Measurements from ENCODE around the gene DDHD1.

The DDHD1 gene

GRCh38 chr14:53152887-53153701 is at the start of gene DDHD1:
DDHD1 (minus strand) TSS chr14:53153323; CDS start chr14:53153098, 225 bp downstream.
- Histone ChIP-seq H3K36me3 (ENCODE audit: control insufficient read depth in 2 of 2, insufficient read depth in 1 of 2, low read length in 2 of 2) (no peaks in the 10 kb centered on the region), H3K27ac (ENCODE audit: extremely low read depth, low read depth, low read length) (peak within 1 kb of the TSS; percentile 85), H3K9me3 (ENCODE audit: control insufficient read depth, insufficient read depth, low read depth, low read length) (no peaks in the 10 kb centered on the region), H3K4me3 (ENCODE audit: low read depth, low read length) (peak within 1 kb of the TSS; percentile 67), H3K4me1 (ENCODE audit: control insufficient read depth, insufficient read depth, low read length) (peaks cover 7% of the 10 kb centered on the region)
- POLR2A ChIA-PET, result interaction anchor here (0.9 to 1.2 kb wide), 2 partner anchors 64 to 601 kb away, joined by 3 to 5 read pairs; partner anchors contain the start of genes GPR137C and TXNDC16
- CTCF ChIA-PET, result interaction anchor here (0.6 to 1.0 kb wide), 4 partner anchors 13 to 318 kb away, joined by 3 read pairs; no protein-coding TSS in a partner anchor
- TF ChIP-seq ZNF398 (tag by site-specific recombination; IDR thresholded peaks at IDR 0.05), result peak; percentile 4; the same call in 1 of the 2 replicates
- no peak for TF ChIP-seq PRDM10 (tag by site-specific recombination; IDR thresholded peaks at IDR 0.05)
- 0 out of 2 replicates have a peak, but pooled peaks have one; percentile 21 for TF ChIP-seq ZEB2 (tag by site-specific recombination; IDR thresholded peaks at IDR 0.05)
- TF ChIP-seq ZNF830 (tag by site-specific recombination; IDR thresholded peaks at IDR 0.05; ENCODE audit: low read depth), result no peak
- TF ChIP-seq HOXD13 (CRISPR knock-in tag; IDR thresholded peaks at IDR 0.05; ENCODE audit: borderline replicate concordance), result no peak
- TF ChIP-seq ZNF670 (tag by site-specific recombination; IDR thresholded peaks at IDR 0.05; ENCODE audit: low read depth), result no peak
- no peak for TF ChIP-seq ZNF473 (tag by site-specific recombination; IDR thresholded peaks at IDR 0.05)
- TF ChIP-seq ZBTB6 (tag by site-specific recombination; IDR thresholded peaks at IDR 0.05), result no peak
- no peak for TF ChIP-seq ZNF274 (IDR thresholded peaks at IDR 0.05; ENCODE audit: low read length)
- no peak for TF ChIP-seq ZNF274 (tag by site-specific recombination; IDR thresholded peaks at IDR 0.05; ENCODE audit: borderline replicate concordance)
- TF ChIP-seq ZNF707 (tag by site-specific recombination; IDR thresholded peaks at IDR 0.05), result no peak
- TF ChIP-seq ZBTB11 (tag by site-specific recombination; conservative IDR thresholded peaks at IDR 0.05; ENCODE audit: low read depth), result peak; percentile 72
- TF ChIP-seq ZNF169 (tag by site-specific recombination; IDR thresholded peaks at IDR 0.05), result no peak
- TF ChIP-seq ZNF548 (tag by site-specific recombination; IDR thresholded peaks at IDR 0.05), result no peak
- no peak for TF ChIP-seq ZNF404 (tag by site-specific recombination; IDR thresholded peaks at IDR 0.05)
- TF ChIP-seq ZNF248 (tag by site-specific recombination; IDR thresholded peaks at IDR 0.05), result no peak
- TF ChIP-seq KLF10 (tag by site-specific recombination; IDR thresholded peaks at IDR 0.05), result 0 out of 2 replicates have a peak, but pooled peaks have one; percentile 32
- peak; percentile 10; the same call in 1 of the 2 replicates for TF ChIP-seq KLF9 (tag by site-specific recombination; IDR thresholded peaks at IDR 0.05; ENCODE audit: low read depth)
- no peak for TF ChIP-seq ZNF354C (tag by site-specific recombination; IDR thresholded peaks at IDR 0.05; ENCODE audit: borderline replicate concordance, low read depth)
- no peak for TF ChIP-seq ZNF76 (tag by site-specific recombination; IDR thresholded peaks at IDR 0.05; ENCODE audit: borderline replicate concordance, low read depth)
- no peak for TF ChIP-seq ZNF223 (tag by site-specific recombination; IDR thresholded peaks at IDR 0.05)
- TF ChIP-seq ZNF561 (tag by site-specific recombination; IDR thresholded peaks at IDR 0.05; ENCODE audit: borderline replicate concordance), result peak; percentile 30; the same call in 1 of the 2 replicates
- TF ChIP-seq OSR2 (tag by site-specific recombination; IDR thresholded peaks at IDR 0.05), result no peak
- no peak; the same call in 1 of the 2 replicates for TF ChIP-seq GLIS2 (tag by site-specific recombination; IDR thresholded peaks at IDR 0.05)
- TF ChIP-seq FEZF1 (tag by site-specific recombination; IDR thresholded peaks at IDR 0.05), result peak; percentile 37; the same call in 1 of the 2 replicates
- peak; percentile 49 for TF ChIP-seq ZBTB26 (tag by site-specific recombination; optimal IDR thresholded peaks at IDR 0.05)
